HCT116 (cell line): Measurements from ENCODE around the gene KPNA3. TPM values are rescaled to one million over a fixed set of nuclear protein-coding genes. Genes with fewer than 3 reads are reported as not detected.

Experiments used
- ATAC-seq: fragments of 200-7000 bp; cut with Tn5 transposase; 2 replicates; pipeline ENCODE4 v1.9.1; 2020; ENCODE audit warnings: mild to moderate bottlenecking, moderate library complexity
- BruUV-seq: library from RNA; stranded (reverse); fragments of 400-500 nt; replicated peaks from 2 replicates; lab custom pipeline; 2021; lab: Mats Ljungman, UMichigan
- CTCF ChIA-PET: fragments of 300-600 bp; sonication (Branson Sonifier 250); formaldehyde crosslinking; loops from one replicate; lab custom pipeline; 2021; ENCODE audit warnings: antibody characterized with exemption; lab: Charles Lee
- POLR2A ChIA-PET: fragments of 300-600, 350-600 bp; sonication (Branson Sonifier 250); formaldehyde crosslinking; loops from one replicate; lab custom pipeline; 2021; ENCODE audit warnings: antibody characterized with exemption; lab: Charles Lee
- RAD21 ChIA-PET, 2 experiments: fragments of 300-600 bp; sonication (Branson Sonifier 250); formaldehyde crosslinking; loops; one replicate each; lab custom pipeline; 2023; ENCODE audit warnings: low total read pairs in 2 of 2; ENCODE audit not compliant: uncharacterized antibody in 2 of 2, unreplicated experiment in 2 of 2, low non-redundant PET in 1 of 2; lab: Charles Lee
- DNase-seq: peaks from one replicate; pipeline ENCODE4 v3.0.0-alpha.2; 2010; ENCODE audit warnings: low read depth, low spot score
- H2AFZ ChIP-seq: fragments of 200-600 bp; shearing (Covaris generic), sonication (generic); 2 replicates; pipeline ENCODE4 v1.6.1; 2017; ENCODE audit warnings: low read depth, mixed run types, mixed read lengths, antibody characterized with exemption, low read length; ENCODE audit not compliant: poor library complexity, severe bottlenecking
- H3K27ac ChIP-seq: 2 replicates; pipeline ENCODE4 v1.5.1; 2012; ENCODE audit warnings: low read depth, low read length
- H3K27me3 ChIP-seq: fragments of 200-600 bp; sonication (generic); 2 replicates; pipeline ENCODE4 v1.6.1; 2016; ENCODE audit warnings: mixed run types, low read length, mixed read lengths; ENCODE audit not compliant: insufficient read depth
- H3K36me3 ChIP-seq, 2 experiments: fragments of 200-500 bp in 1 of 2; fragments of 200-600 bp in 1 of 2; sonication (Bioruptor generic) in 1 of 2; sonication (generic) in 1 of 2; 2 replicates each; pipeline versions ENCODE4 v1.5.1 to v1.6.1; 2014 to 2016; ENCODE audit warnings: low read length in 2 of 2, inconsistent platforms in 1 of 2, mixed read lengths in 1 of 2, mixed run types in 1 of 2; ENCODE audit not compliant: insufficient read depth in 2 of 2, control insufficient read depth in 1 of 2
- H3K4me1 ChIP-seq, 2 experiments: fragments of 200-600 bp in 1 of 2; sonication (generic) in 1 of 2; 2 replicates each; pipeline versions ENCODE4 v1.5.1 to v1.6.1; 2012 to 2017; ENCODE audit warnings: low read length in 2 of 2, inconsistent platforms in 1 of 2, mild to moderate bottlenecking in 1 of 2, mixed read lengths in 1 of 2, mixed run types in 1 of 2, moderate library complexity in 1 of 2; ENCODE audit not compliant: insufficient read depth in 2 of 2, control insufficient read depth in 1 of 2
- H3K4me2 ChIP-seq: fragments of 200-600 bp; sonication (generic); 2 replicates; pipeline ENCODE4 v1.6.1; 2017; ENCODE audit warnings: mixed run types, low read length, mixed read lengths
- H3K4me3 ChIP-seq, 2 experiments: fragments of 200-600 bp in 1 of 2; sonication (generic) in 1 of 2; replicated peaks in 1 of 2; 2 replicates each; pipeline ENCODE4 v1.5.1; 2011 to 2016; ENCODE audit warnings: low read length in 2 of 2, control low read depth in 1 of 2, low read depth in 1 of 2, mild to moderate bottlenecking in 1 of 2, mixed read lengths in 1 of 2, mixed run types in 1 of 2
- H3K79me2 ChIP-seq: fragments of 200-600 bp; sonication (generic); 2 replicates; pipeline ENCODE4 v1.6.1; 2017; ENCODE audit warnings: mild to moderate bottlenecking, mixed run types, low read length, moderate library complexity, mixed read lengths; ENCODE audit not compliant: insufficient read depth
- H3K9ac ChIP-seq: fragments of 200-600 bp; sonication (generic); 2 replicates; pipeline ENCODE4 v1.6.1; 2016; ENCODE audit warnings: low read length, mixed read lengths
- H3K9me2 ChIP-seq: fragments of 200-600 bp; sonication (generic), shearing (Covaris generic); 2 replicates; pipeline ENCODE4 v1.6.1; 2017; ENCODE audit warnings: mixed run types, mild to moderate bottlenecking, moderate library complexity; ENCODE audit not compliant: insufficient read depth
- H3K9me3 ChIP-seq, 2 experiments: fragments of 200-500 bp in 1 of 2; fragments of 200-600 bp in 1 of 2; sonication (Bioruptor generic) in 1 of 2; sonication (generic) in 1 of 2; 2 replicates each; pipeline ENCODE4 v1.6.1; 2014 to 2017; ENCODE audit warnings: low read length in 2 of 2, mixed read lengths in 2 of 2, inconsistent platforms in 1 of 2, low read depth in 1 of 2, mild to moderate bottlenecking in 1 of 2, mixed run types in 1 of 2, moderate library complexity in 1 of 2; ENCODE audit not compliant: control insufficient read depth in 1 of 2, insufficient read depth in 1 of 2
- H4K20me1 ChIP-seq: fragments of 200-600 bp; sonication (generic), shearing (Covaris generic); 2 replicates; pipeline ENCODE4 v1.6.1; 2017; ENCODE audit warnings: mixed run types, mild to moderate bottlenecking, moderate library complexity; ENCODE audit not compliant: insufficient read depth
- ATF3 ChIP-seq: IDR thresholded peaks from 2 replicates; pipeline ENCODE4 v1.6.1; 2012
- CBX3 ChIP-seq: IDR thresholded peaks from 2 replicates; pipeline ENCODE4 v1.6.1; 2012; ENCODE audit warnings: low read depth
- CEBPB ChIP-seq: IDR thresholded peaks from 2 replicates; pipeline ENCODE4 v1.6.1; 2012; ENCODE audit warnings: low read depth
- CTCF ChIP-seq, 3 experiments: fragments of 200-600 bp in 1 of 3; sonication (generic) in 1 of 3; IDR thresholded peaks in 2 of 3; conservative IDR thresholded peaks in 1 of 3; 2 replicates each; pipeline ENCODE4 v1.5.1; 2012 to 2017; ENCODE audit warnings: low read depth in 2 of 3, low read length in 2 of 3, antibody characterized with exemption in 1 of 3, borderline replicate concordance in 1 of 3, control low read depth in 1 of 3, mild to moderate bottlenecking in 1 of 3, mixed read lengths in 1 of 3, mixed run types in 1 of 3, moderate library complexity in 1 of 3; ENCODE audit not compliant: insufficient read depth in 1 of 3
- EGR1 ChIP-seq: IDR thresholded peaks from 2 replicates; pipeline ENCODE4 v1.6.1; 2012; ENCODE audit warnings: low read depth
- ELF1 ChIP-seq: IDR thresholded peaks from 2 replicates; pipeline ENCODE4 v1.6.1; 2012; ENCODE audit warnings: low read depth, borderline replicate concordance
- EZH2phosphoT487 ChIP-seq: fragments of 200-600 bp; IDR thresholded peaks from 2 replicates; pipeline ENCODE4 v1.6.1; 2018; ENCODE audit warnings: antibody characterized with exemption, borderline replicate concordance
- FOSL1 ChIP-seq: IDR thresholded peaks from 2 replicates; pipeline ENCODE4 v1.6.1; 2012; ENCODE audit warnings: low read depth
- POLR2AphosphoS5 ChIP-seq: IDR thresholded peaks from 2 replicates; pipeline ENCODE4 v1.6.1; 2011; ENCODE audit warnings: mild to moderate bottlenecking, low read depth, low read length, moderate library complexity
- RAD21 ChIP-seq: IDR thresholded peaks from 2 replicates; pipeline ENCODE4 v1.6.1; 2012; ENCODE audit warnings: low read depth, mild to moderate bottlenecking
- REST ChIP-seq: IDR thresholded peaks from 2 replicates; pipeline ENCODE4 v1.6.1; 2012; ENCODE audit warnings: low read depth
- SP1 ChIP-seq: IDR thresholded peaks from 2 replicates; pipeline ENCODE4 v1.6.1; 2012; ENCODE audit warnings: low read depth
- SRF ChIP-seq: IDR thresholded peaks from 2 replicates; pipeline ENCODE4 v1.6.1; 2012; ENCODE audit warnings: low read depth
- TCF7L2 ChIP-seq: IDR thresholded peaks from 2 replicates; pipeline ENCODE4 v1.7.0; 2011; ENCODE audit warnings: borderline replicate concordance, inconsistent platforms; ENCODE audit not compliant: insufficient read depth, insufficient read length; ENCODE audit errors: extremely low read depth
- YY1 ChIP-seq: IDR thresholded peaks from 2 replicates; pipeline ENCODE4 v1.6.1; 2011; ENCODE audit warnings: low read length, low read depth, moderate library complexity, mild to moderate bottlenecking; ENCODE audit not compliant: insufficient replicate concordance; ENCODE audit errors: extremely low read depth
- ZBTB33 ChIP-seq: IDR thresholded peaks from 2 replicates; pipeline ENCODE4 v1.6.1; 2011; ENCODE audit warnings: mild to moderate bottlenecking, low read length, moderate library complexity; ENCODE audit not compliant: insufficient replicate concordance; ENCODE audit errors: extremely low read depth
- ZFX ChIP-seq: fragments of 450-650 bp; IDR thresholded peaks from 2 replicates; pipeline ENCODE4 v1.6.1; 2017
- ZNF274 ChIP-seq: fragments of 200-500 bp; sonication (Bioruptor generic); IDR thresholded peaks from 2 replicates; pipeline ENCODE4 v1.6.1; 2014; ENCODE audit warnings: mild to moderate bottlenecking, low read depth, low read length, inconsistent platforms
- intact Hi-C: fragments of 100-400 bp; cut with micrococcal nuclease; formaldehyde crosslinking; loops from 2 replicates; pipeline ENCODE4 v1.10.0; 2022
- total RNA-seq: library from RNA; stranded (reverse); gene quantifications from one replicate; pipeline ENCODE4 v1.2.1, GENCODE V29; 2021; ENCODE audit not compliant: unreplicated experiment

KPNA3 gene
- total RNA-seq, 1 experiment from 2014 or later = 45.0 TPM

- H3K9me2 ChIP-seq = no peaks in the 10 kb centered on the region
- no peaks in the 10 kb centered on the region for H4K20me1 ChIP-seq
- no peak for TF ChIP-seq SP1
- TF ChIP-seq CTCF (IDR thresholded peaks at IDR 0.05 in 2 of 3, conservative IDR thresholded peaks at IDR 0.05 in 1 of 3; ENCODE audit: borderline replicate concordance in 1 of 3, insufficient read depth in 1 of 3, low read depth in 2 of 3, low read length in 2 of 3) = no peak
- TF ChIP-seq ZNF274 = no peak
- no peak for TF ChIP-seq POLR2AphosphoS5
- no peak for TF ChIP-seq ELF1
- TF ChIP-seq ZFX = no peak
- TF ChIP-seq RAD21 = no peak
- TF ChIP-seq TCF7L2 = no peak
- TF ChIP-seq ZBTB33 = no peak
- no peak for TF ChIP-seq EZH2phosphoT487
- no peak for TF ChIP-seq EGR1
- no peak for TF ChIP-seq ATF3
- TF ChIP-seq CBX3 = no peak
- no peak for TF ChIP-seq CEBPB
- no peak for TF ChIP-seq YY1
- no peak for TF ChIP-seq FOSL1
- no peak for TF ChIP-seq REST
- TF ChIP-seq SRF = no peak
- TF ChIP-seq, all 23 proteins: peak for 0
- RAD21 ChIA-PET = no interaction called here
- no peak for DNase-seq
- Histone ChIP-seq H3K79me2 (no peaks in the 10 kb centered on the region), H3K36me3 (peaks cover under 1 to 10% of the 10 kb centered on the region in 2 experiments; a peak in 1 of 4 replicates), H3K9ac (no peak overlapping the region), H2AFZ (no peak overlapping the region), H3K4me1 (no peaks in the 10 kb centered on the region), H3K27me3 (no peaks in the 10 kb centered on the region), H3K4me2 (no peak overlapping the region), H3K27ac (no peak overlapping the region), H3K9me3 (no peaks in the 10 kb centered on the region), H3K4me3 (no peak overlapping the region)
- CTCF ChIA-PET = no interaction called here
- POLR2A ChIA-PET = no interaction called here
- intact Hi-C loops = no loop called here
- no TSS peak for BruUV-seq
- no peak for ATAC-seq
Measured at GRCh38 chr13:49657241-49657641, 135.2 kb downstream of the KPNA3 start.
